ENCODE results near the gene LRRC53. TPM values are rescaled to one million over a fixed set of nuclear protein-coding genes. Genes with fewer than 3 reads are reported as not detected.

Gene LRRC53
- total RNA-seq, 1 experiment from 2014 or later: not detected

GRCh38 chr1:74504933-74505512, 7.4 kb downstream of the LRRC53 start:
- Histone ChIP-seq H3K36me3 (no peaks in the 10 kb centered on the region), H3K4me3 (no peak overlapping the region), H3K27me3 (no peaks in the 10 kb centered on the region), H3K9me3 (no peaks in the 10 kb centered on the region)
- no peak for DNase-seq

- H3K9me3 ChIP-seq: no peaks in the 10 kb centered on the region
- H3K4me3 ChIP-seq: no peak overlapping the region
- H3K36me3 ChIP-seq: no peaks in the 10 kb centered on the region
- H3K27me3 ChIP-seq: no peaks in the 10 kb centered on the region
- peak; percentile 28 for DNase-seq
Measured at GRCh38 chr1:74504125-74504932, 8.1 kb downstream of the LRRC53 start.

- Histone ChIP-seq H3K36me3 (no peaks in the 10 kb centered on the region), H3K9me3 (no peaks in the 10 kb centered on the region)
Measured at GRCh38 chr1:74502858-74503257, 9.6 kb downstream of the LRRC53 start.

GRCh38 chr1:74502432-74502831, 10.0 kb downstream of the LRRC53 start:
- DNase-seq: no peak
- no peaks in the 10 kb centered on the region for H3K36me3 ChIP-seq
- no peak overlapping the region for H3K4me3 ChIP-seq
- no peaks in the 10 kb centered on the region for H3K9me3 ChIP-seq
- H3K27me3 ChIP-seq: no peaks in the 10 kb centered on the region

More at GRCh38 chr1:74502858-74503257, 9.6 kb downstream of the LRRC53 start:
- no peak for DNase-seq
- no peak overlapping the region for H3K4me3 ChIP-seq
- H3K27me3 ChIP-seq: no peaks in the 10 kb centered on the region

- DNase-seq: no peak
- H3K36me3 ChIP-seq: no peaks in the 10 kb centered on the region
Measured at GRCh38 chr1:74498901-74499300, 13.5 kb downstream of the LRRC53 start.

GRCh38 chr1:74496669-74497068, 15.7 kb downstream of the LRRC53 start:
- no peak for DNase-seq
- Histone ChIP-seq H3K36me3 (no peaks in the 10 kb centered on the region), H3K27me3 (no peaks in the 10 kb centered on the region), H3K4me3 (no peak overlapping the region), H3K9me3 (no peaks in the 10 kb centered on the region)

More at GRCh38 chr1:74498901-74499300, 13.5 kb downstream of the LRRC53 start:
- Histone ChIP-seq H3K4me3 (no peak overlapping the region), H3K27me3 (no peaks in the 10 kb centered on the region), H3K9me3 (no peaks in the 10 kb centered on the region)

GRCh38 chr1:74486036-74486435, 26.4 kb downstream of the LRRC53 start:
- DNase-seq: no peak
- Histone ChIP-seq H3K9me3 (no peaks in the 10 kb centered on the region), H3K27me3 (no peaks in the 10 kb centered on the region), H3K4me3 (no peak overlapping the region), H3K36me3 (no peaks in the 10 kb centered on the region)

- H3K4me3 ChIP-seq: no peak overlapping the region
- H3K36me3 ChIP-seq: no peaks in the 10 kb centered on the region
- DNase-seq: peak; percentile 8
- no peaks in the 10 kb centered on the region for H3K27me3 ChIP-seq
- H3K9me3 ChIP-seq: no peaks in the 10 kb centered on the region
Measured at GRCh38 chr1:74485622-74486021, 26.8 kb downstream of the LRRC53 start.

GRCh38 chr1:74481607-74482006, 30.8 kb downstream of the LRRC53 start:
- Histone ChIP-seq H3K4me3 (no peak overlapping the region), H3K9me3 (no peaks in the 10 kb centered on the region), H3K36me3 (no peaks in the 10 kb centered on the region), H3K27me3 (no peaks in the 10 kb centered on the region)
- no peak for DNase-seq

GRCh38 chr1:74480068-74480467, 32.3 kb downstream of the LRRC53 start:
- Histone ChIP-seq H3K9me3 (no peaks in the 10 kb centered on the region), H3K27me3 (no peaks in the 10 kb centered on the region), H3K36me3 (no peaks in the 10 kb centered on the region), H3K4me3 (no peak overlapping the region)
- DNase-seq: no peak

GRCh38 chr1:74478979-74479378, 33.4 kb downstream of the LRRC53 start:
- DNase-seq: no peak
- H3K27me3 ChIP-seq: no peaks in the 10 kb centered on the region
- H3K4me3 ChIP-seq: no peak overlapping the region
- no peaks in the 10 kb centered on the region for H3K36me3 ChIP-seq
- no peaks in the 10 kb centered on the region for H3K9me3 ChIP-seq

- no peak for DNase-seq
- Histone ChIP-seq H3K27me3 (no peaks in the 10 kb centered on the region), H3K4me3 (no peak overlapping the region), H3K36me3 (no peaks in the 10 kb centered on the region), H3K9me3 (no peaks in the 10 kb centered on the region)
Measured at GRCh38 chr1:74474585-74474984, 37.8 kb downstream of the LRRC53 start.

GRCh38 chr1:74471470-74471869, 40.9 kb downstream of the LRRC53 start:
- no peaks in the 10 kb centered on the region; the same call in 1 of the 2 replicates for H3K27me3 ChIP-seq
- no peaks in the 10 kb centered on the region for H3K9me3 ChIP-seq
- H3K4me3 ChIP-seq: no peak overlapping the region
- no peak for DNase-seq
- H3K36me3 ChIP-seq: no peaks in the 10 kb centered on the region

GRCh38 chr1:74470936-74471335, 41.5 kb downstream of the LRRC53 start:
- no peak for DNase-seq
- no peaks in the 10 kb centered on the region for H3K9me3 ChIP-seq
- no peaks in the 10 kb centered on the region for H3K36me3 ChIP-seq
- no peaks in the 10 kb centered on the region; the same call in 1 of the 2 replicates for H3K27me3 ChIP-seq
- H3K4me3 ChIP-seq: no peak overlapping the region

- no peak for DNase-seq
- H3K27me3 ChIP-seq: no peaks in the 10 kb centered on the region; the same call in 1 of the 2 replicates
Measured at GRCh38 chr1:74470251-74470650, 42.2 kb downstream of the LRRC53 start.

GRCh38 chr1:74468982-74469603, 43.3 kb downstream of the LRRC53 start:
- H3K27me3 ChIP-seq: no peaks in the 10 kb centered on the region; the same call in 1 of the 2 replicates
- no peak for DNase-seq
- no peaks in the 10 kb centered on the region for H3K9me3 ChIP-seq
- no peak overlapping the region for H3K4me3 ChIP-seq
- H3K36me3 ChIP-seq: no peaks in the 10 kb centered on the region

More at GRCh38 chr1:74470251-74470650, 42.2 kb downstream of the LRRC53 start:
- Histone ChIP-seq H3K36me3 (no peaks in the 10 kb centered on the region), H3K9me3 (no peaks in the 10 kb centered on the region), H3K4me3 (no peak overlapping the region)

- H3K27me3 ChIP-seq: no peaks in the 10 kb centered on the region; the same call in 1 of the 2 replicates
- no peaks in the 10 kb centered on the region for H3K36me3 ChIP-seq
- no peaks in the 10 kb centered on the region for H3K9me3 ChIP-seq
- no peak overlapping the region for H3K4me3 ChIP-seq
- DNase-seq: no peak
Measured at GRCh38 chr1:74467786-74468377, 44.5 kb downstream of the LRRC53 start.

Measured in MG63 (cell line).